ENCODE results near the gene TNFRSF1B. TPM values are rescaled to one million over a fixed set of nuclear protein-coding genes. Genes with fewer than 3 reads are reported as not detected.
A peak's percentile ranks its signal among the peaks of the same experiment; 100 is the strongest.

Gene TNFRSF1B
- total and polyA plus RNA-seq, 9 of the 15 experiments (the other 6 are each of a cell fraction or from before 2014, with no cell fraction given) = 8.8 to 91.3 (median 36.0) TPM

DNA sequence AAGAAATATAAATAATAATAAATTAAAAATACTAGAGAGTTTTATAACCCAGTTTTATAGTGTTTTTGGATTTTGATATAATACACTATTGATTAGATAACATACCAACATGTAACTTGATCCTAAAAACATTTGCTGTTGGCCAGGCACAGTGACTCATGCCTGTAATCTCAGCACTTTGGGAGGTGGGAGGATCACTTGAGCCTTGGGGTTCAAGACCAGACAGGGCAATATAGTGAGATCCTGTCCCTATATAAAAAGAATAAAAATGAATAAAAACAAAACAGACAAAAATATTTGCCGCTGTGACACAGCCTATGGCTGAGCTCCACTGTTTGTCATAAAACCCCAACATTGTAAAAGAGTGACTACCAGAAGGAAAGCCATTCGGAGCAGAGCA lies 89.1 kb downstream of the TNFRSF1B start:
- DNase-seq (ENCODE audit: extremely low read depth in 1 of 4, low spot score in 3 of 4) (no peak), FAIRE-seq (no peak), ATAC-seq (no peak)
- no peak overlapping the region for H3K4me3 ChIP-seq
- H3K79me2 ChIP-seq (ENCODE audit: control insufficient read depth, insufficient read depth, low read length) = no peaks in the 10 kb centered on the region
- H2AFZ ChIP-seq (ENCODE audit: low read depth, low read length) = no peak overlapping the region
- H3K27ac ChIP-seq (ENCODE audit: extremely low read depth, low read depth, low read length) = no peak overlapping the region
- in situ Hi-C loops (cut with MboI) (no loop called here), intact Hi-C loops (cut with micrococcal nuclease) (no loop called here)
- no peaks in the 10 kb centered on the region for H3K27me3 ChIP-seq (ENCODE audit: control insufficient read depth in 2 of 2, insufficient read depth in 2 of 2, low read length in 2 of 2)
- TF ChIP-seq U2AF1 (optimal IDR thresholded peaks at IDR 0.05; ENCODE audit: low read depth, low read length) (no peak), KDM1A (IDR thresholded peaks at IDR 0.05) (peak in 1 of 2 experiments; percentile 25; a peak in 1 of 4 replicates), BMI1 (IDR thresholded peaks at IDR 0.05; ENCODE audit: low read length) (no peak), RBM25 (IDR thresholded peaks at IDR 0.05; ENCODE audit: low read depth, low read length, severe bottlenecking) (peak; percentile 85), ZNF780A (CRISPR knock-in tag; IDR thresholded peaks at IDR 0.05) (no peak), GATAD2A (IDR thresholded peaks at IDR 0.05) (no peak), SNRNP70 (optimal IDR thresholded peaks at IDR 0.05; ENCODE audit: low read depth, low read length) (no peak), ZNF121 (CRISPR knock-in tag; conservative IDR thresholded peaks at IDR 0.05) (peak; percentile 99), BCOR (IDR thresholded peaks at IDR 0.05) (peak; percentile 66; the same call in 1 of the 2 replicates), FOSL1 (tag; conservative IDR thresholded peaks at IDR 0.05) (0 out of 2 replicates have a peak, but pooled peaks have one; percentile 26), RCOR1 (IDR thresholded peaks at IDR 0.05; ENCODE audit: borderline replicate concordance in 1 of 2, low read depth in 2 of 2, low read length in 2 of 2) (0 out of 4 replicates have a peak, but pooled peaks of 1 of the 2 experiments have one; percentile 10), MED1 (CRISPR knock-in tag; IDR thresholded peaks at IDR 0.05; ENCODE audit: borderline replicate concordance) (no peak), ZNF12 (CRISPR knock-in tag; IDR thresholded peaks at IDR 0.05) (no peak)
- no peaks in the 10 kb centered on the region for H4K20me1 ChIP-seq (replicated peaks; ENCODE audit: control insufficient read depth, insufficient read depth, low read length)
- H3K9me3 ChIP-seq (replicated peaks; ENCODE audit: control insufficient read depth, insufficient read depth, low read depth, low read length) = no peaks in the 10 kb centered on the region
- H3K9me1 ChIP-seq (ENCODE audit: control insufficient read depth, insufficient read depth, low read length) = no peaks in the 10 kb centered on the region
- peaks cover 77% of the 10 kb centered on the region for H3K36me3 ChIP-seq (ENCODE audit: control insufficient read depth, insufficient read depth, low read length)
- H3K4me2 ChIP-seq (ENCODE audit: insufficient read depth, low read length) = no peak overlapping the region
- BruUV-seq (replicated peaks) = TSS peak; percentile 18
- no peaks in the 10 kb centered on the region for H3K4me1 ChIP-seq (replicated peaks in 1 of 2; ENCODE audit: control insufficient read depth in 2 of 2, insufficient read depth in 2 of 2, low read length in 2 of 2)
- ChIA-PET CTCF (ENCODE audit: low intra/inter-chr PET ratio) (no interaction called here), POLR2A (interaction anchor here (0.6 to 1.2 kb wide), 3 partner anchors 9 to 413 kb away, joined by 3 read pairs; no protein-coding TSS in a partner anchor)
- WGBS (ENCODE audit: insufficient coverage, low coverage, missing lambda C conversion rate) = 97% methylated on average over 2 of the region's 2 CpGs
- no peak overlapping the region for H3K9ac ChIP-seq (ENCODE audit: insufficient read depth in 1 of 2, low read depth in 2 of 2, low read length in 2 of 2)
